HG03139 (cell line): ENCODE measurements around the gene LONRF3.

ENCODE experiments used
- ATAC-seq: cut with Tn5 transposase; IDR thresholded peaks from one replicate; pipeline ENCODE4 v1.9.1; 2021; ENCODE audit not compliant: unreplicated experiment

The LONRF3 gene

GRCh38 chrX:119030990-119031389 lies 56.6 kb downstream of the LONRF3 start:
- no peak for ATAC-seq

- no peak for ATAC-seq
Measured at GRCh38 chrX:119036107-119037029, 62.0 kb downstream of the LONRF3 start.

DNA sequence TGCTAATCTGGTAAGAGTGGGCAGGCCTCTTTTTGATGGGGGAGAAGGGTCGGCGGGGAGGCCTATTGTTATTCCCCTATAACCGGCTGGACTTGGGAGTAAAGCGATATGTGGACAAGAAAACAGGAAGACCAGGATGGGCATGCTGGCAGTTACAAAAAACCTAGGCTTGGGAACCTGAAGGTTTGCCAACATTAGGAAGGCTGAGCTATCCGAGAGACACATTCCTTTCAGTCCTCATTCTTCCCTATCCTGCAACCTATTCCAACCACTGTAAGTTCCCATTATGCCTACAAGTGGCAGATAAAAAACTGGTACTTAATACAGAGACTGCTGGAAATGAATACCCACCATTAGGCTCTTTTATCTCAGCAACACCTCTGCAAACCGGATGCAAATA lies 66.0 kb downstream of the LONRF3 start:
- no peak for ATAC-seq

- ATAC-seq, result no peak
Measured at GRCh38 chrX:119041175-119041574, 66.8 kb downstream of the LONRF3 start.

GRCh38 chrX:119042040-119042439 lies 67.6 kb downstream of the LONRF3 start:
- ATAC-seq, result no peak

- no peak for ATAC-seq
Measured at GRCh38 chrX:119042996-119043395, 68.6 kb downstream of the LONRF3 start.

DNA sequence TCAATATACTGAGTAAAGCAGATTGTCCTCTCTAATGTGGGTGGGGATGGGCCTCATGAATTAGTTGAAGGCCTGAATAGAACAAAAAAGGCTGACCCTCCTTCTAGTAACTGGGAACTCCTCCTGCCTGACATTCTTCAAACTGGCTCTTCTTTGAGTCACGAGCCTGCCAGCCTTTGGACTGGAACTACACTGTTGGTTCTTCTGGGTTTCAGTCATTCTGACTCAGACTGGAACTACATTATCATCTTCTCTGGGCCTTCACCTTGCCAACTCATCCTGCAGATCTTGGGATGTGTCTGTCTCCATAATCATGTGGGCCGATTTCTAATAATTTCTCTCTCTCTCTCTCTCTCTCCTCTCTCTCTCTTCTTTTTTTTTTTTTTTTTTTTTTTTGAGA lies 71.5 kb downstream of the LONRF3 start:
- no peak for ATAC-seq

- ATAC-seq, result no peak
Measured at GRCh38 chrX:119055687-119056086, 81.3 kb downstream of the LONRF3 start.

DNA sequence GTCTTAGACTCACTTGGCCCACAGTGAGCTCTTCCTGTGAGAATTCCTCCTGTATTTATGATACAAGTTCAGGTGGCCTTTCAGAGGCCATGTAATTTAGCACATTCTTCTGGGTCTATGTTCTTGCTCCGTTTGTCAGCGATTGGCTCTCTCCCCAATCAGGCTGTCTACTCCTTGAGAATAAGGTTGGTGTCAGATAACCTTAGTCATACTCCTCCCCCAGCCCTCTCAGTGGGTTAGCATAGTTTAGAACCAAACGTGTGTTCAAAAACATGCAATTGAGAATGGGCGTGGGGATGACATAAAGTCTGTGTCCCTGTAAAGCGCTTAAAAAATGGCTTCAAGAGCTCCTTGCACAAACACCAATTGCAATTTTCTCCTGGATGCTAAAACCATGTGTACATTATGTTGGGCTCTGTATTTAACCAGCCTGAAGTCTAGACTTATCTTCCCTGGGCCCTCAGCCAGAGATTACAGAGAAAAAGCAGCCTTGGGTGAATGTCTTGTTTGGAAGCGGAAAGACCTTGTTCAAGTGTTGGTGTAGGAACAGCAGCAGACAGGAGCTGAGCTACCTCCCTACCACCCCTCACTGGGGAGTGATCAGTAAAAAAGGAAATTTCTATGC lies 88.4 kb downstream of the LONRF3 start:
- no peak for ATAC-seq

DNA sequence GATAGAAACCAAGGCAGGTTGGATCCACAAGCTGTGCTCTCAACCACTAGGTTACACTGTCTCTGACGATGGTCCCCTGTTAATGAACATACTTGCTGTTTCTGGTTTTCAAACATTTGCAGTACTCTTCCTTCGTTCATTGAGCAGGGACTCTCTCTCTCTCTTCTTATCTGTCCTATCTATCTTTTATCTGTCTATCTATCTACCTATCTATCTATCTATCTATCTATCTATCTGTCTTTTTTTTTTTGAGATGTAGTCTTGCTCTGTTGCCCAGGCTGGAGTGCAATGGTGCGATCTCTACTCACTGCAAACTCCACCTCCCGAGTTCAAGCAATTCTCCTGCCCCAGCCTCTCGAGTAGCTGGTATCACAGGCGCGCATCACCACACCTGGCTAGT lies 89.0 kb downstream of the LONRF3 start:
- no peak for ATAC-seq

DNA sequence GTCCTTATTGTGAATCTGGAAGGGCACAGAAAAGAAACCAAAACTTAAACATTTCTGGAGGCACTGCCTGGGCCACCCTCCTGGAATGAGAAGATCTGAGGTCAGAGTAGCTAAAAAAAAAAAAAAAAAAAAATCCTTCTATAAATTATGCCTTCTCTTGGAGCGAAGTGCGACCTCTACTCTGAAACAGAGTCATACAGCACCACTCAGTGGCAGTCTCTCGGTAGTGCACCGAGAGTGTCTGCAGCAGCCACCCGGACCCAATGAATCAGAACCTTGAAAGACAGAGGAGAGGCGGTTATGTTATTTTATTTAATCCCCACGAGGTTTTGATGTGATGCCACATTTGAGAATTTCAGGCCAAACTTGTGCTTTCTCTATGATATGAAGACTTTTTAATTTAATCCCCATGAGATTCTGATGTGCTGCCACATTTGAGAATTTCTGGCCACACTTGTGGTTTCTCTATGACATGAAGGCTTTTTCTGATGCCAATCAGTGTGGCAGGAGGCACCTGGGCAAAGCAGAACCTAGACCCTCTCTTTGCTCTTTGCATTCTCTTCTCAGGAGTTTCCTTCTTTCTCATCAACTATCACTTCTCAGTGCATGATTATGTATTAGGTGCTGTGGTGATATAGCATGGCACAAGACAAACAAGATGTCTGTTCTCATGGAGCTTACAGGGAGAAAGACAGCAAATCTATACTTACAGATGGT lies 92.8 kb downstream of the LONRF3 start:
- ATAC-seq, result no peak
